H1 (cell line): ENCODE results near the gene SEC22C. TPM values are rescaled to one million over a fixed set of nuclear protein-coding genes. Genes with fewer than 3 reads are reported as not detected.

Source experiments
- CTCF ChIA-PET: fragments of 300-600 bp; sonication (Branson Sonifier 250); formaldehyde crosslinking; loops from one replicate; lab custom pipeline; 2021; ENCODE audit not compliant: partially characterized antibody; lab: Charles Lee
- POLR2A ChIA-PET: fragments of 300-600 bp; sonication (Branson Sonifier 250); formaldehyde crosslinking; loops from one replicate; lab custom pipeline; 2021; ENCODE audit warnings: inconsistent platforms; ENCODE audit not compliant: partially characterized antibody; lab: Charles Lee
- DNase-seq, 2 experiments: peaks; one replicate each; pipeline versions ENCODE4 v3.0.0 to v3.0.0-alpha.2; 2010 to 2022; ENCODE audit warnings: low spot score in 2 of 2, low read depth in 1 of 2, mixed read lengths in 1 of 2
- FAIRE-seq: peaks from 2 replicates; lab custom pipeline; 2011; peaks lifted over from hg19 to GRCh38; lab: Jason Lieb, UNC
- H2AFZ ChIP-seq: 2 replicates; pipeline ENCODE4 v1.8.1; 2012; ENCODE audit warnings: low read length, inconsistent platforms
- H2AK5ac ChIP-seq: 2 replicates; pipeline ENCODE4 v1.6.1; 2013; ENCODE audit warnings: low read depth, low read length
- H2BK120ac ChIP-seq: replicated peaks from 2 replicates; pipeline ENCODE3; 2013; ENCODE audit warnings: low read depth, low read length, inconsistent platforms
- H2BK12ac ChIP-seq: 2 replicates; pipeline ENCODE4 v1.6.1; 2013; ENCODE audit warnings: low read depth, low read length
- H2BK15ac ChIP-seq: 2 replicates; pipeline ENCODE4 v1.6.1; 2013; ENCODE audit warnings: low read length
- H2BK20ac ChIP-seq: 2 replicates; pipeline ENCODE4 v1.6.1; 2013; ENCODE audit warnings: low read length
- H2BK5ac ChIP-seq: 2 replicates; pipeline ENCODE4 v1.6.1; 2013; ENCODE audit warnings: low read depth, low read length
- H3K14ac ChIP-seq: 2 replicates; pipeline ENCODE4 v1.6.1; 2013; ENCODE audit warnings: inconsistent platforms; ENCODE audit not compliant: insufficient read length
- H3K18ac ChIP-seq: 2 replicates; pipeline ENCODE4 v1.6.1; 2013; ENCODE audit warnings: low read length; ENCODE audit errors: extremely low read depth
- H3K23ac ChIP-seq: 2 replicates; pipeline ENCODE4 v1.6.1; 2013; ENCODE audit warnings: inconsistent platforms; ENCODE audit not compliant: insufficient read length
- H3K23me2 ChIP-seq: 2 replicates; pipeline ENCODE4 v1.6.1; 2013; ENCODE audit warnings: low read depth, low read length
- H3K27ac ChIP-seq: 2 replicates; pipeline ENCODE4 v1.6.1; 2011; ENCODE audit warnings: low read depth, low read length, inconsistent platforms
- H3K27me3 ChIP-seq, 4 experiments: replicated peaks in 1 of 4; 1 replicate in 1 of 4; 2 replicates in 3 of 4; pipeline versions ENCODE4 v1.6.1 to v1.8.1; 2011 to 2013; ENCODE audit warnings: low read length in 3 of 4, mild to moderate bottlenecking in 3 of 4, inconsistent platforms in 2 of 4, mixed read lengths in 2 of 4, moderate library complexity in 1 of 4; ENCODE audit not compliant: control insufficient read depth in 3 of 4, insufficient read depth in 3 of 4; ENCODE audit errors: extremely low read depth in 1 of 4
- H3K36me3 ChIP-seq, 4 experiments: 2 replicates each; pipeline versions ENCODE4 v1.6.1 to v1.8.1; 2011 to 2013; ENCODE audit warnings: mild to moderate bottlenecking in 4 of 4, low read length in 3 of 4, moderate library complexity in 2 of 4, control low read depth in 1 of 4, inconsistent platforms in 1 of 4; ENCODE audit not compliant: insufficient read depth in 4 of 4, control insufficient read depth in 2 of 4
- H3K4ac ChIP-seq: replicated peaks from 2 replicates; pipeline ENCODE3; 2013; ENCODE audit warnings: low read length, low read depth, mixed read lengths, inconsistent platforms; ENCODE audit not compliant: insufficient read length
- H3K4me1 ChIP-seq, 4 experiments: replicated peaks in 1 of 4; 1 replicate in 1 of 4; 2 replicates in 3 of 4; pipeline versions ENCODE4 v1.6.1 to v1.8.1; 2011 to 2013; ENCODE audit warnings: low read length in 3 of 4, inconsistent platforms in 2 of 4, mixed read lengths in 1 of 4; ENCODE audit not compliant: insufficient read depth in 4 of 4, control insufficient read depth in 3 of 4
- H3K4me2 ChIP-seq, 2 experiments: 2 replicates each; pipeline versions ENCODE4 v1.6.1 to v1.8.1; 2011 to 2013; ENCODE audit warnings: low read depth in 2 of 2, low read length in 2 of 2, control low read depth in 1 of 2, inconsistent platforms in 1 of 2, mild to moderate bottlenecking in 1 of 2; ENCODE audit not compliant: insufficient read depth in 1 of 2
- H3K4me3 ChIP-seq, 4 experiments: fragments of 200-600, 300-600 bp in 1 of 4; sonication (generic), shearing (Covaris generic), sonication (Bioruptor Twin) in 1 of 4; 2 replicates each; pipeline versions ENCODE4 v1.5.1 to v1.8.1; 2011 to 2016; ENCODE audit warnings: low read length in 4 of 4, low read depth in 3 of 4, control low read depth in 2 of 4, inconsistent platforms in 2 of 4, mild to moderate bottlenecking in 2 of 4, mixed read lengths in 1 of 4, moderate library complexity in 1 of 4; ENCODE audit not compliant: insufficient read depth in 2 of 4; ENCODE audit errors: extremely low read depth in 1 of 4
- H3K56ac ChIP-seq: replicated peaks from 2 replicates; pipeline ENCODE3; 2013; ENCODE audit warnings: low read depth, mild to moderate bottlenecking, mixed read lengths, low read length, inconsistent platforms; ENCODE audit not compliant: insufficient read length
- H3K79me1 ChIP-seq: 2 replicates; pipeline ENCODE4 v1.6.1; 2013; ENCODE audit warnings: low read depth, low read length, control low read depth
- H3K79me2 ChIP-seq, 2 experiments: 2 replicates each; pipeline versions ENCODE4 v1.6.1 to v1.8.1; 2012 to 2013; ENCODE audit warnings: low read length in 2 of 2, mild to moderate bottlenecking in 2 of 2, inconsistent platforms in 1 of 2; ENCODE audit not compliant: insufficient read depth in 2 of 2, control insufficient read depth in 1 of 2
- H3K9ac ChIP-seq, 4 experiments: replicated peaks in 1 of 4; 1 replicate in 1 of 4; 2 replicates in 3 of 4; pipeline versions ENCODE4 v1.6.1 to v1.8.1; 2011 to 2013; ENCODE audit warnings: low read depth in 3 of 4, low read length in 3 of 4, control low read depth in 2 of 4, mild to moderate bottlenecking in 2 of 4, moderate library complexity in 2 of 4, inconsistent platforms in 1 of 4; ENCODE audit errors: extremely low read depth in 1 of 4
- H3K9me3 ChIP-seq, 2 experiments: 2 replicates each; pipeline versions ENCODE4 v1.6.1 to v1.8.1; 2012 to 2013; ENCODE audit warnings: mild to moderate bottlenecking in 2 of 2, moderate library complexity in 2 of 2, control low read depth in 1 of 2, inconsistent platforms in 1 of 2, low read depth in 1 of 2, low read length in 1 of 2, mixed read lengths in 1 of 2; ENCODE audit not compliant: insufficient read depth in 2 of 2
- H4K20me1 ChIP-seq, 2 experiments: replicated peaks in 1 of 2; 2 replicates each; pipeline versions ENCODE3 to v1.8.1; 2011 to 2013; ENCODE audit warnings: inconsistent platforms in 2 of 2, low read length in 2 of 2, mild to moderate bottlenecking in 1 of 2; ENCODE audit not compliant: insufficient read depth in 2 of 2, control insufficient read depth in 1 of 2
- H4K5ac ChIP-seq: 2 replicates; pipeline ENCODE4 v1.6.1; 2013; ENCODE audit warnings: low read length, low read depth, mixed read lengths, inconsistent platforms; ENCODE audit not compliant: insufficient read length
- H4K8ac ChIP-seq: 2 replicates; pipeline ENCODE4 v1.8.0; 2013; ENCODE audit warnings: mild to moderate bottlenecking, moderate library complexity, low read length, inconsistent platforms; ENCODE audit not compliant: insufficient read depth; ENCODE audit errors: extremely low read depth
- H4K91ac ChIP-seq: replicated peaks from 2 replicates; pipeline ENCODE3; 2013; ENCODE audit warnings: low read length, mixed read lengths, inconsistent platforms; ENCODE audit not compliant: insufficient read length
- ASH2L ChIP-seq: fragments of 200-600, 300-600 bp; sonication (generic); IDR thresholded peaks from one replicate; pipeline ENCODE4 v1.7.1; 2017; ENCODE audit warnings: low read length
- BACH1 ChIP-seq: IDR thresholded peaks from 2 replicates; pipeline ENCODE4 v1.6.1; 2012; ENCODE audit warnings: low read length, improper control_type of control experiment
- CHD1 ChIP-seq: IDR thresholded peaks from 2 replicates; pipeline ENCODE4 v1.6.1; 2012; ENCODE audit warnings: low read depth, low read length, improper control_type of control experiment
- EP300 ChIP-seq, 2 experiments: IDR thresholded peaks; 1 replicate in 1 of 2; 2 replicates in 1 of 2; pipeline ENCODE4 v1.6.1; 2011 to 2012; ENCODE audit warnings: low read depth in 2 of 2, low read length in 2 of 2, mild to moderate bottlenecking in 2 of 2, borderline replicate concordance in 1 of 2, inconsistent platforms in 1 of 2, moderate library complexity in 1 of 2
- JUND ChIP-seq: IDR thresholded peaks from 2 replicates; pipeline ENCODE4 v1.6.1; 2011; ENCODE audit warnings: mild to moderate bottlenecking, improper control_type of control experiment, low read length
- KDM5A ChIP-seq: fragments of 200-600 bp; IDR thresholded peaks from 2 replicates; pipeline ENCODE4 v1.7.1; 2012; ENCODE audit warnings: mild to moderate bottlenecking, low read length, inconsistent platforms, mixed read lengths
- RNF2 ChIP-seq: fragments of 200-900, 300-1000 bp; sonication (generic); IDR thresholded peaks from 2 replicates; pipeline ENCODE4 v1.7.1; 2016; ENCODE audit warnings: borderline replicate concordance, low read depth, mild to moderate bottlenecking, antibody characterized with exemption, low read length; ENCODE audit not compliant: poor library complexity, severe bottlenecking; ENCODE audit errors: missing control alignments
- SIRT6 ChIP-seq: IDR thresholded peaks from one replicate; pipeline ENCODE4 v1.7.1; 2012; ENCODE audit warnings: low read length, inconsistent platforms
- SP4 ChIP-seq: IDR thresholded peaks from 2 replicates; pipeline ENCODE4 v1.6.1; 2012; ENCODE audit warnings: low read length, inconsistent platforms
- SRF ChIP-seq: IDR thresholded peaks from 2 replicates; pipeline ENCODE4 v1.6.1; 2011; ENCODE audit warnings: mild to moderate bottlenecking, low read depth, low read length, moderate library complexity
- ZNF274 ChIP-seq: IDR thresholded peaks from 2 replicates; pipeline ENCODE4 v1.7.0; 2012; ENCODE audit warnings: low read length, borderline replicate concordance; ENCODE audit errors: extremely low read depth
- WGBS, 2 experiments: shearing (Covaris generic) in 1 of 2; methylation state at CpG; one replicate each; pipeline versions ENCODE4 v1.1.6 to v1.1.7; 2013 to 2015; ENCODE audit warnings: low lambda C conversion rate in 2 of 2, mixed read lengths in 2 of 2, inconsistent platforms in 1 of 2, low coverage in 1 of 2, missing lambda C conversion rate in 1 of 2; ENCODE audit not compliant: insufficient replicate concordance in 2 of 2, insufficient coverage in 1 of 2, insufficient read length in 1 of 2; ENCODE audit errors: extremely low coverage in 1 of 2, missing lambda C conversion rate in 1 of 2; 5-methylcytosine and 5-hydroxymethylcytosine counted together
- polyA plus RNA-seq, 7 experiments: library from polyadenylated mRNA; depleted of rRNA in 3 of 7; stranded (reverse) in 5 of 7; unstranded in 2 of 7; fragments of >200 nt in 5 of 7; fragments of 200-250 nt in 2 of 7; gene quantifications; 1 replicate in 5 of 7; 2 replicates in 1 of 7; 4 replicates in 1 of 7; pipeline versions ENCODE4 v1.2.1 to v1.2.3, GENCODE V29; 2011 to 2013; ENCODE audit warnings: missing spikeins in 2 of 7, mixed read lengths in 2 of 7
- total RNA-seq: library from RNA; stranded (reverse); fragmentation: NEBNext Ultra II Directional; extraction: Animal tissue kit (Norgen Biotek cat#: 25700); gene quantifications from 2 replicates; pipeline ENCODE4 v1.2.1, GENCODE V29; 2021
- TF ChIP-seq, protein P1 (sequence below): IDR thresholded peaks from 2 replicates; pipeline ENCODE4 v1.6.1; 2012; ENCODE audit warnings: inconsistent platforms

The SEC22C gene
- total and polyA plus RNA-seq, 2 of the 8 experiments (the other 6 are each of a cell fraction or from before 2014, with no cell fraction given), result 23.4 to 38.3 TPM

DNA sequence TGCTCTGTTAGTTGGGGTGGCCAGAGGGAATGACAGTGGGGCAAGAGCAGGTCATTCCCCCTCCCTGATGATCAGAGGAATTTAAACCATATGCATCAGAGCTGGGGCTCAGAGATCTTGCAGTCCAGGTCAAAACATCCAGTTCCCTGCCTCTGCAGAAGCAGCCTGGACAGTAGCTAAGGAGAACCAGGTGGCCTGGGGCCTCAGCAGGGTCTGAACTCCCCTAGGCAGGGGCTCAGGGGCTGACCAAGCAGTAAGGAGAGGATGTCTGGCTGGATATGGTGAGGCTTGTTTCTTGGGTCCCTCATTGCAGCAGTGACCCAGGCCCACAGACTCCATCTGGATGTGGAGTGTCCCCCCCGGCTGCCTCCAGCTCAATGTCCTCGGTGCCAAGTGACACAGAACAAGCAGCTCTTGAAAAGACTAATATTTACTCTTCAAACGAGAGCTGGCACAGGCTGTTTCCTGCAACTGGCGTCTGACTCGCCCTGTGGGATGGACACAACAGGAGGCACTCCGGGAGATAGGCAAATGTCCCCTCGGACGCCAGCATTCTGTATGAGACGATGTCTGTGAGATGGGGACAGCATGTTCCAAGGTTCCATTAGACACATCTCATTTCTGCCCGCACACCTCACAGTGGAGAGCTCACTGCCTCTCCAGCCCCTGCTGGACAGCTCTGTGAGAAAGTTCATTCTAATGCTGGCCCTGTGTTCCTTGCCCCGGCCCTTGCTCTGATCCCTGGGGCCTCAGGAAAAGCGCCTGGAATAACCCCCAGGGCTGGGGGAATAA, 37.1 kb downstream of the SEC22C start:
- Histone ChIP-seq H3K79me2 (no peaks in the 10 kb centered on the region), H3K4me1 (no peaks in the 10 kb centered on the region; a peak in 2 of 7 replicates), H4K20me1 (no peaks in the 10 kb centered on the region), H2BK5ac (no peak overlapping the region), H3K27ac (no peak overlapping the region), H2AFZ (no peak overlapping the region), H3K14ac (no peak overlapping the region), H3K4me3 (no peak overlapping the region), H2BK12ac (no peak overlapping the region), H3K4ac (no peak overlapping the region), H3K36me3 (peaks cover 0 to 3% (median 1%) of the 10 kb centered on the region in 4 experiments; a peak in 3 of 8 replicates), H3K4me2 (no peak overlapping the region), H3K9ac (no peak overlapping the region), H2AK5ac (no peak overlapping the region), H3K9me3 (no peaks in the 10 kb centered on the region), H3K56ac (no peak overlapping the region), H3K23me2 (no peaks in the 10 kb centered on the region), H3K79me1 (no peaks in the 10 kb centered on the region), H3K18ac (no peak overlapping the region), H3K23ac (no peak overlapping the region), H4K8ac (no peak overlapping the region), H2BK20ac (no peak overlapping the region), H4K5ac (no peak overlapping the region), H3K27me3 (no peaks in the 10 kb centered on the region), H2BK15ac (no peak overlapping the region), H2BK120ac (no peak overlapping the region), H4K91ac (no peak overlapping the region)
- DNase-seq (no peak), FAIRE-seq (no peak)
- ChIA-PET POLR2A (interaction anchor here (0.7 to 0.9 kb wide), 3 partner anchors 8 to 43 kb away, joined by 3 read pairs; no protein-coding TSS in a partner anchor), CTCF (interaction anchor here (0.6 to 23.9 kb wide), 12 partner anchors 10 to 314 kb away, joined by 3 to 458 read pairs (median 4); partner anchors contain the start of gene VIPR1)
- 85% methylated on average over 12 of the region's 12 CpGs; no CpG with 5 or more reads in 1 of the 2 experiments for WGBS, 2 experiments
- TF ChIP-seq ZNF274 (no peak), JUND (no peak), KDM5A (no peak), BACH1 (no peak), SP4 (no peak), SRF (no peak), CHD1 (no peak), ASH2L (no peak), SIRT6 (no peak), RNF2 (no peak), EP300 (IDR thresholded peaks at IDR 0.05; ENCODE audit: borderline replicate concordance in 1 of 2, low read depth in 2 of 2, low read length in 2 of 2) (no peak)
- TF ChIP-seq, protein P1, sequence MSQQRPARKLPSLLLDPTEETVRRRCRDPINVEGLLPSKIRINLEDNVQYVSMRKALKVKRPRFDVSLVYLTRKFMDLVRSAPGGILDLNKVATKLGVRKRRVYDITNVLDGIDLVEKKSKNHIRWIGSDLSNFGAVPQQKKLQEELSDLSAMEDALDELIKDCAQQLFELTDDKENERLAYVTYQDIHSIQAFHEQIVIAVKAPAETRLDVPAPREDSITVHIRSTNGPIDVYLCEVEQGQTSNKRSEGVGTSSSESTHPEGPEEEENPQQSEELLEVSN, result no peak
